ENCODE measurements around the gene KHSRP.

DNA sequence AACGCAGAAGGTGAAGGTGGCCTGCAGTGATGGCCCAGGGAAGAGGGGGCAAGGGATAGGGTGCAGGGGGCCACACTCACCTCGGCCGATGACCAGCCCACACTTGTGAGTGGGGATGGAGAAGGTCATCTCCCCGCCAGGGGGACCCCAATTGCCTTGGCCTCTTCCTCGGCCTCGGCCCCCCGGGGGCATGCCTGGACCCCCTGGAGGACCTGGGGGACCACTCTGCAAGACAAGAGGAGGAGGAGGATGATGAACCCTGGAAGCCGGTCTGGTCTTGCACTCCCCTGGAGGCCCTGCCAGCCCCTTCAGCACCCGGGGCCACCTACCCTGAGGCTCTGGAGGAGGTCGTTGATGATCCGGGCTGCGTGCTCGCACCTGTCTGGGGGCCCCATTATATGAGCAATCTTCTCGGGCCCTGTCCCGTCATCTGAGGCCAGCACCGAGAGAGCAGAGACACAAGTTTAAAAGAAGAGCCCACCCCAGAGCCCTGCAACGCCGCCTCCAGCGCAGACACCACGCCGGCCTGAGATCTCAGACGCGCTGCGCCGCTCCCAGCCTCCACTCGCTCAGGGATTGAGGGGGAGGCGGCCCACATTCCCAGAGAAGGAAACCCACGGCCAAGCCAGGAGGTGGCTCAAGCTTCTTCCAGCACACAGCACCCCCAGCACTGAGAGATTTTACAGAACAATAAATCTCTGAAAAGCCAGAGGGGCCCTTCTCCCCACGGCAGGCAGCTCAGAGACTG lies 7.8 kb downstream of the KHSRP start:
- TF ChIP-seq, protein P1, sequence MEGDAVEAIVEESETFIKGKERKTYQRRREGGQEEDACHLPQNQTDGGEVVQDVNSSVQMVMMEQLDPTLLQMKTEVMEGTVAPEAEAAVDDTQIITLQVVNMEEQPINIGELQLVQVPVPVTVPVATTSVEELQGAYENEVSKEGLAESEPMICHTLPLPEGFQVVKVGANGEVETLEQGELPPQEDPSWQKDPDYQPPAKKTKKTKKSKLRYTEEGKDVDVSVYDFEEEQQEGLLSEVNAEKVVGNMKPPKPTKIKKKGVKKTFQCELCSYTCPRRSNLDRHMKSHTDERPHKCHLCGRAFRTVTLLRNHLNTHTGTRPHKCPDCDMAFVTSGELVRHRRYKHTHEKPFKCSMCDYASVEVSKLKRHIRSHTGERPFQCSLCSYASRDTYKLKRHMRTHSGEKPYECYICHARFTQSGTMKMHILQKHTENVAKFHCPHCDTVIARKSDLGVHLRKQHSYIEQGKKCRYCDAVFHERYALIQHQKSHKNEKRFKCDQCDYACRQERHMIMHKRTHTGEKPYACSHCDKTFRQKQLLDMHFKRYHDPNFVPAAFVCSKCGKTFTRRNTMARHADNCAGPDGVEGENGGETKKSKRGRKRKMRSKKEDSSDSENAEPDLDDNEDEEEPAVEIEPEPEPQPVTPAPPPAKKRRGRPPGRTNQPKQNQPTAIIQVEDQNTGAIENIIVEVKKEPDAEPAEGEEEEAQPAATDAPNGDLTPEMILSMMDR (IDR thresholded peaks at IDR 0.05): no peak
- TF ChIP-seq POLR2A (IDR thresholded peaks at IDR 0.05): no peak
